Osteocyte (in vitro differentiated cells): ENCODE measurements around the gene PIGS. TPM values are rescaled to one million over a fixed set of nuclear protein-coding genes. Genes with fewer than 3 reads are reported as not detected.

Experiments used
- DNase-seq: peaks from one replicate; pipeline ENCODE4 v3.0.0; 2021; ENCODE audit warnings: mixed read lengths; ENCODE audit not compliant: unreplicated experiment; ENCODE audit errors: extremely low spot score
- H3K27ac Mint-ChIP-seq: one replicate; pipeline ENCODE4 v1.8.0; 2021; ENCODE audit warnings: mild to moderate bottlenecking, mixed read lengths; ENCODE audit not compliant: unreplicated experiment
- H3K27me3 Mint-ChIP-seq: one replicate; pipeline ENCODE4 v1.8.0; 2021; ENCODE audit warnings: mixed read lengths; ENCODE audit not compliant: unreplicated experiment
- H3K36me3 Mint-ChIP-seq: one replicate; pipeline ENCODE4 v1.8.0; 2021; ENCODE audit warnings: mixed read lengths; ENCODE audit not compliant: unreplicated experiment
- H3K4me1 Mint-ChIP-seq: one replicate; pipeline ENCODE4 v1.8.0; 2021; ENCODE audit warnings: mixed read lengths; ENCODE audit not compliant: unreplicated experiment
- H3K4me3 Mint-ChIP-seq: one replicate; pipeline ENCODE4 v1.8.0; 2021; ENCODE audit warnings: mild to moderate bottlenecking, moderate library complexity, mixed read lengths; ENCODE audit not compliant: unreplicated experiment
- H3K9me3 Mint-ChIP-seq: one replicate; pipeline ENCODE4 v1.8.0; 2021; ENCODE audit warnings: mixed read lengths; ENCODE audit not compliant: unreplicated experiment
- total RNA-seq: library from RNA; stranded (reverse); gene quantifications from 2 replicates; pipeline ENCODE4 v1.2.1, GENCODE V29; 2021
- TF ChIP-seq, protein P1 (sequence below): fragments of 200-600 bp; sonication (generic); IDR thresholded peaks from 2 replicates; pipeline ENCODE4 v1.5.0; 2021; ENCODE audit warnings: antibody characterized with exemption, mild to moderate bottlenecking, moderate library complexity

PIGS gene
- total RNA-seq, 1 donor from 2014 or later, result 80.0 TPM

DNA sequence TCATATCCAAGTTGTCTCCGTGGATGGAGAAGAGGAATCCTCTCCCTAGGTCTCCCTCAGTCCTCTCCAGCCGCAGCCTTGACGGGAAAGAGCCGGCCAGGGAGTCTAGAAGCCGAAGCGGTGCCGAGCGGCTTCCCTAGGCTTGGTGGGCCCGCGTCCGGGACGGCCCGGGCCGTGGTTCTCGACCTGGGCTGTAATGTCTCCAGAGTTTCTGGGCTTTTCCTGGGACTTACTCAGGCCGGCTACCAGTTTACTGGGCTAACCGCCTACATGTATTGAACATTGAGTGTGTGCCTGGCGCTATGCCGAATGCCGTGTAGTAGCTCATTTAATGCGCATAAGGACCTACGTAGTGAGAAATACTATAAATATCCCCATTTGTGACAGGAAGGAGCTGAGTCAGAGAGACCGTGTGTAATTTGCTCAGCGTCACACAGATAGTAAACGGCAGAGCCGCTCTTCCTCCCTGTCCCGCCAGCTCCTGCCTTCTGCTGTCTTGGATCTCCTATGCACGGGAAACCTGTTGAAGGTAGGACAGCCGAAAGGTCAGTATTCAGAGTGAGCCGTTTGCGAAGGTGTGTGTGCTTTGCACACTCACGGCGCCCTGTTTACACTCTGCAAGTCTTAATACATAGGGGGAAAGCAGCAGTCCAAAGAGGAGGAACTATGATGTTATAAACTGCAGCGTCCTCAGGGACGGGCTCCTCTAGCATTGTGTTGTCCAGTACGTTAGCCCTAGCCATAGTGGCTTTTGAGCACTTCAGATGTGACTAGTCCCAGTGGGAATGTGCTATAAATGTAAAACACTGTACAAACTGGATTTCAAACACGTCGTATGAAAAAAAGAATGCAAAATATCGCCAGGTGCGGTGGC, 28.2 kb upstream of the PIGS start:
- Mint-ChIP-seq H3K4me1 (peaks cover 20% of the 10 kb centered on the region), H3K36me3 (no peaks in the 10 kb centered on the region), H3K4me3 (peak overlapping the region; percentile 93), H3K27me3 (no peaks in the 10 kb centered on the region), H3K27ac (peak overlapping the region; percentile 94), H3K9me3 (no peaks in the 10 kb centered on the region)
- TF ChIP-seq, protein P1, sequence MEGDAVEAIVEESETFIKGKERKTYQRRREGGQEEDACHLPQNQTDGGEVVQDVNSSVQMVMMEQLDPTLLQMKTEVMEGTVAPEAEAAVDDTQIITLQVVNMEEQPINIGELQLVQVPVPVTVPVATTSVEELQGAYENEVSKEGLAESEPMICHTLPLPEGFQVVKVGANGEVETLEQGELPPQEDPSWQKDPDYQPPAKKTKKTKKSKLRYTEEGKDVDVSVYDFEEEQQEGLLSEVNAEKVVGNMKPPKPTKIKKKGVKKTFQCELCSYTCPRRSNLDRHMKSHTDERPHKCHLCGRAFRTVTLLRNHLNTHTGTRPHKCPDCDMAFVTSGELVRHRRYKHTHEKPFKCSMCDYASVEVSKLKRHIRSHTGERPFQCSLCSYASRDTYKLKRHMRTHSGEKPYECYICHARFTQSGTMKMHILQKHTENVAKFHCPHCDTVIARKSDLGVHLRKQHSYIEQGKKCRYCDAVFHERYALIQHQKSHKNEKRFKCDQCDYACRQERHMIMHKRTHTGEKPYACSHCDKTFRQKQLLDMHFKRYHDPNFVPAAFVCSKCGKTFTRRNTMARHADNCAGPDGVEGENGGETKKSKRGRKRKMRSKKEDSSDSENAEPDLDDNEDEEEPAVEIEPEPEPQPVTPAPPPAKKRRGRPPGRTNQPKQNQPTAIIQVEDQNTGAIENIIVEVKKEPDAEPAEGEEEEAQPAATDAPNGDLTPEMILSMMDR, result no peak
- DNase-seq, result peak; percentile 85

DNA sequence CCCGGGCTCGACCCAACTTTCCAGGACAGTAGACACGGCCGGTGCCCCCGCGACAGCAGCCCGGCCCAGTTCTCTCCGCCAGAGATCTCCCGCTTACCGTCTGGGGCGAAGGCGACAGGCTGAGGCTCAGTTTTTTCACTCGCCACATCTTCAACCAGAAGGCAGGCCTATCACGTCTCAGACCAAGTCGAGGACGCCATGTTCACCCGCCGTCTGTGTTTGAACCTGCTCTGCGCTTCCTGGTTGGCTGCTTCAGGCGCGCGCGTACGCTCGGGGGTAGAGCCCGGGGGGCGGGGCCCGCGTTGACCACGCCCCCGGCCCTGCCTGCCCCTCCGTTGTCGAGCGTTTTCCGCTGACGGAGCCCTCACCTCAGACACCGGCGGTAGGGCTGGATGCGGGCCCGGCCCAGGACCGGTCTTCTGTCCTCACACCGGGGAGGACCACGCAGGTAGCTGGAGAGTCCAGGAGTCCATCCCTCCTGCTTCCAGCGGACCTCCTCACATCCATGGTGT, 27.5 kb upstream of the PIGS start, which contains the start of gene SPAG5:
Gene SPAG5, minus strand, starts transcription at position 227 of the 512 bp plus-strand sequence. Its CDS starts 79 bp downstream, at position 148.
- Mint-ChIP-seq H3K4me3 (peak within 1 kb of the TSS; percentile 93), H3K36me3 (no peaks in the 10 kb centered on the region), H3K27me3 (no peaks in the 10 kb centered on the region), H3K9me3 (no peaks in the 10 kb centered on the region), H3K4me1 (peaks cover 20% of the 10 kb centered on the region), H3K27ac (peak within 1 kb of the TSS; percentile 94)
- TF ChIP-seq, protein P1, result no peak
- peak; percentile 97 for DNase-seq

DNA sequence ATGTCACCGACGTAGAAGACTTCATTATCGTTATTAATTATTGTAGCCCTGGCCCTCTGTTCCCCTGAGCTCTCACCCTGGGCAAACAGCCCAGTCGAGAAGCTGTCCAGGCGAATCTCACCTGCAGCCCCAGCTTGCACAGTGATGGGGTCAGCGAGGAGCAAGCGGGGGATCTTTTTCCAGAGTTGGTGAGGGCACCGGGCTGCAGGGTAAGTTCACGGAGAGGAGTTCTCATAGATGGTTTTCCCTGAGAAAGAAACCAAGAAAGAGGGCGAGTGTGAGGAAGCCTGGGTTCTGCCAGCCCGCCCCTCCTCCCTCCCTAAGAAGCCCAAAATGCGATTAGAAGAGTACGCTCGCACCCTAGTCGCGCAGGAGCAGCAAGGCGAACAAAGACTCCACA, 27.1 kb upstream of the PIGS start:
- Mint-ChIP-seq H3K4me1 (peaks cover 20% of the 10 kb centered on the region), H3K27me3 (no peaks in the 10 kb centered on the region), H3K27ac (peak overlapping the region; percentile 93), H3K4me3 (peak overlapping the region; percentile 93), H3K36me3 (no peaks in the 10 kb centered on the region), H3K9me3 (no peaks in the 10 kb centered on the region)
- DNase-seq, result no peak
- TF ChIP-seq, protein P1, result no peak

DNA sequence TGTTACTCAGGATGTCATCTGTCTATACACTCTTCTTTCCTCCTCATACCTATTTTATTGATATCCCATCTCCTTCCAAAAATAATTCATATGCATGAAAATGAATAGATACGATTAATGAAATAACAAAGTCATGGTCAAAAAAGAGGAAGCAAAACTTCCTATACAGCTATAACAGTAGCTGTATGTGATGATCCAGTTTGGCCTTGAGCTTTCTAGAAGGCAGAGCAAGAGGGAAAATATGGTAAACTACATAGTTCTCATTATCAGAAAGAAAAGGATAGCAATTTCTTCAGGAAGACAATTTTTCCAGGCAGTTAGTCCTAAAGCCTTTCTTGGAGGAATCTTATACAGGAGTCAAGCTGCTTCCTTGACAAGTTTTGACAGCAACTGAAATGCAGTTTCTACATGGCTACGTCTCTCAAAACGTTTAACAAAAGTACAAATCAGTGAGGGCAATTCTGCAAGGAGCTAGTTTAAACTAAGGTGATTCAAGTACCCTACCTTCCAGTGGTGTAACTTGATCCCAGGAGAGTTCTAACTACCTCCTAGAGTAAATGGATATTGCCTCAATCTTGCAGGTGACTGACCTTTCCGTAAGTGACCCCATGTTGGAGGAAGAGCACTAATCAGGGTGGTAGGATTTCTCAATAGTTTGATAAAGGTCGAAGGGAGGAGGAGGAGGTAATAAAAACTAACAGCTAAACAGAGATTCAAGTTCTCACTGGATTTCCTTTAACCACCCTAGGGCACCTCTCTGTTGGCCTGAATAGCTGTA, 26.5 kb upstream of the PIGS start:
- Mint-ChIP-seq H3K4me1 (peaks cover 20% of the 10 kb centered on the region), H3K9me3 (no peaks in the 10 kb centered on the region), H3K27ac (peak overlapping the region; percentile 93), H3K4me3 (peak overlapping the region; percentile 93), H3K36me3 (no peaks in the 10 kb centered on the region), H3K27me3 (no peaks in the 10 kb centered on the region)
- DNase-seq, result no peak
- TF ChIP-seq, protein P1, result no peak
